ENCODE results near the gene MRC2.

The MRC2 gene

GRCh38 chr17:62722625-62723024 lies 95.2 kb downstream of the MRC2 start:
- TF ChIP-seq TAF1 (IDR thresholded peaks at IDR 0.05; ENCODE audit: borderline replicate concordance, low read depth, low read length) (no peak), POLR2AphosphoS5 (IDR thresholded peaks at IDR 0.05; ENCODE audit: low read depth, low read length) (no peak), POLR2A (IDR thresholded peaks at IDR 0.05; ENCODE audit: low read depth, low read length) (no peak)
- FAIRE-seq (no peak), DNase-seq (ENCODE audit: insufficient read length) (no peak)

GRCh38 chr17:62723842-62724241 lies 96.4 kb downstream of the MRC2 start:
- FAIRE-seq (no peak), DNase-seq (ENCODE audit: insufficient read length) (no peak)
- TF ChIP-seq TAF1 (IDR thresholded peaks at IDR 0.05; ENCODE audit: borderline replicate concordance, low read depth, low read length) (no peak), POLR2A (IDR thresholded peaks at IDR 0.05; ENCODE audit: low read depth, low read length) (no peak), POLR2AphosphoS5 (IDR thresholded peaks at IDR 0.05; ENCODE audit: low read depth, low read length) (no peak)

- FAIRE-seq (peak; percentile 94), DNase-seq (ENCODE audit: insufficient read length) (peak; percentile 50)
- no peak; the same call in 1 of the 2 replicates for TF ChIP-seq POLR2AphosphoS5 (IDR thresholded peaks at IDR 0.05; ENCODE audit: low read depth, low read length)
- TF ChIP-seq POLR2A (IDR thresholded peaks at IDR 0.05; ENCODE audit: low read depth, low read length) = no peak
- TF ChIP-seq TAF1 (IDR thresholded peaks at IDR 0.05; ENCODE audit: borderline replicate concordance, low read depth, low read length) = no peak
These were observed 97.1 kb downstream of the MRC2 start for GRCh38 chr17:62724398-62725146.

- TF ChIP-seq TAF1 (IDR thresholded peaks at IDR 0.05; ENCODE audit: borderline replicate concordance, low read depth, low read length) (no peak), POLR2AphosphoS5 (IDR thresholded peaks at IDR 0.05; ENCODE audit: low read depth, low read length) (no peak), POLR2A (IDR thresholded peaks at IDR 0.05; ENCODE audit: low read depth, low read length) (no peak)
- DNase-seq (ENCODE audit: insufficient read length) (no peak), FAIRE-seq (no peak)
These were observed 98.3 kb downstream of the MRC2 start for GRCh38 chr17:62725791-62726249.

GRCh38 chr17:62727916-62728672 lies 100.6 kb downstream of the MRC2 start:
- DNase-seq (ENCODE audit: insufficient read length) = no peak
- TF ChIP-seq POLR2AphosphoS5 (IDR thresholded peaks at IDR 0.05; ENCODE audit: low read depth, low read length) = no peak
- TF ChIP-seq POLR2A (IDR thresholded peaks at IDR 0.05; ENCODE audit: low read depth, low read length) = no peak
- no peak for TF ChIP-seq TAF1 (IDR thresholded peaks at IDR 0.05; ENCODE audit: borderline replicate concordance, low read depth, low read length)
- no peak for FAIRE-seq

GRCh38 chr17:62732125-62732524 lies 104.7 kb downstream of the MRC2 start:
- TF ChIP-seq POLR2AphosphoS5 (IDR thresholded peaks at IDR 0.05; ENCODE audit: low read depth, low read length) (no peak), POLR2A (IDR thresholded peaks at IDR 0.05; ENCODE audit: low read depth, low read length) (no peak), TAF1 (IDR thresholded peaks at IDR 0.05; ENCODE audit: borderline replicate concordance, low read depth, low read length) (no peak)
- FAIRE-seq (no peak), DNase-seq (ENCODE audit: insufficient read length) (no peak)

- TF ChIP-seq TAF1 (IDR thresholded peaks at IDR 0.05; ENCODE audit: borderline replicate concordance, low read depth, low read length) = no peak
- no peak for TF ChIP-seq POLR2AphosphoS5 (IDR thresholded peaks at IDR 0.05; ENCODE audit: low read depth, low read length)
- no peak for TF ChIP-seq POLR2A (IDR thresholded peaks at IDR 0.05; ENCODE audit: low read depth, low read length)
- no peak for FAIRE-seq
- DNase-seq (ENCODE audit: insufficient read length) = no peak
These were observed 107.7 kb downstream of the MRC2 start for GRCh38 chr17:62735044-62735651.

- TF ChIP-seq TAF1 (IDR thresholded peaks at IDR 0.05; ENCODE audit: borderline replicate concordance, low read depth, low read length) (no peak), POLR2A (IDR thresholded peaks at IDR 0.05; ENCODE audit: low read depth, low read length) (no peak), POLR2AphosphoS5 (IDR thresholded peaks at IDR 0.05; ENCODE audit: low read depth, low read length) (no peak)
- DNase-seq (ENCODE audit: insufficient read length) (no peak), FAIRE-seq (no peak)
These were observed 110.0 kb downstream of the MRC2 start for GRCh38 chr17:62737513-62737912.

- FAIRE-seq (no peak), DNase-seq (ENCODE audit: insufficient read length) (no peak)
- TF ChIP-seq POLR2A (IDR thresholded peaks at IDR 0.05; ENCODE audit: low read depth, low read length) = no peak
- no peak for TF ChIP-seq TAF1 (IDR thresholded peaks at IDR 0.05; ENCODE audit: borderline replicate concordance, low read depth, low read length)
- no peak for TF ChIP-seq POLR2AphosphoS5 (IDR thresholded peaks at IDR 0.05; ENCODE audit: low read depth, low read length)
These were observed 110.8 kb downstream of the MRC2 start for GRCh38 chr17:62738281-62738680.

- no peak for FAIRE-seq
- TF ChIP-seq POLR2A (IDR thresholded peaks at IDR 0.05; ENCODE audit: low read depth, low read length) (no peak), POLR2AphosphoS5 (IDR thresholded peaks at IDR 0.05; ENCODE audit: low read depth, low read length) (no peak), TAF1 (IDR thresholded peaks at IDR 0.05; ENCODE audit: borderline replicate concordance, low read depth, low read length) (no peak)
- no peak for DNase-seq (ENCODE audit: insufficient read length)
These were observed 112.3 kb downstream of the MRC2 start for GRCh38 chr17:62739645-62740388.

- FAIRE-seq (peak; percentile 51), DNase-seq (ENCODE audit: insufficient read length) (no peak)
- TF ChIP-seq POLR2A (IDR thresholded peaks at IDR 0.05; ENCODE audit: low read depth, low read length) = no peak
- TF ChIP-seq POLR2AphosphoS5 (IDR thresholded peaks at IDR 0.05; ENCODE audit: low read depth, low read length) = no peak
- TF ChIP-seq TAF1 (IDR thresholded peaks at IDR 0.05; ENCODE audit: borderline replicate concordance, low read depth, low read length) = no peak
These were observed 113.8 kb downstream of the MRC2 start for GRCh38 chr17:62741290-62741689.
